Measurements from ENCODE around the gene WDR89. TPM values are rescaled to one million over a fixed set of nuclear protein-coding genes. Genes with fewer than 3 reads are reported as not detected.
"Not testable (repeated sequence)": the region's sequence is repeated elsewhere in the genome, so short reads cannot be mapped to it uniquely, and the experiment has no call there.

Gene WDR89
- total and polyA plus RNA-seq, 2 donors (not counting 1 experiment from before 2014, with no cell fraction given) = 5.9 to 19.0 TPM

DNA sequence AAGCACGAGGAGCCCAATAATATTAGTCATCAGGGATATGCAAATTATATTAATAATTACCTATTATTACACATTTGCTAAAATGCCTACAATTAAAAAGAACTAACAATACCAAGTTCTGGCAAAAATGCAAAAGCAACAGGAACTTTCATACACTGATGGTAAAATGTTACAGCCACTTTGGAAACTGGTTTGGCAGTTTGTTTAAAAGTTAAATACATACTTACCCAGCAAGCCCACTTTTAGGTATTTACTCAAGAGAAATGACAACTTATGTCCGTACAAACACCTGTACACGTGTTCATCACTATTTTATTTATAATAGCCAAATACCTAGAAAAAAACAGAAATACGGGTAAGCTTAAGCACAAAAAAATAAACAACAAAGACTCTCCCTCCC lies 17.0 kb downstream of the WDR89 start:
- POLR2A ChIA-PET = no interaction called here
- no peak overlapping the region for H3K4me3 Mint-ChIP-seq
- Histone ChIP-seq H3K4me1 (ENCODE audit: control insufficient read depth in 2 of 2, insufficient read depth in 2 of 2, low read length in 2 of 2) (no peaks in the 10 kb centered on the region), H3K79me2 (ENCODE audit: control insufficient read depth, insufficient read depth, low read length) (peaks cover 61% of the 10 kb centered on the region), H3K9me3 (ENCODE audit: control extremely low read depth in 1 of 3, control insufficient read depth in 2 of 3, insufficient read depth in 1 of 3, low read length in 2 of 3) (no peaks in the 10 kb centered on the region), H3K9ac (ENCODE audit: low read length) (no peak overlapping the region), H4K20me1 (ENCODE audit: control insufficient read depth, insufficient read depth, low read length, poor library complexity, severe bottlenecking) (peaks cover 9% of the 10 kb centered on the region), H3K27ac (ENCODE audit: low read length in 2 of 2) (no peak overlapping the region), H3K4me3 (ENCODE audit: control extremely low read depth in 1 of 5, extremely low read depth in 1 of 5, insufficient read depth in 1 of 5, low read depth in 2 of 5, low read length in 4 of 5) (no peak overlapping the region), H2AFZ (ENCODE audit: insufficient read depth, low read depth, low read length, poor library complexity, severe bottlenecking) (no peak overlapping the region), H3K4me2 (replicated peaks; ENCODE audit: low read depth, low read length, poor library complexity, severe bottlenecking) (no peak overlapping the region), H3K27me3 (replicated peaks in 1 of 4; ENCODE audit: control extremely low read depth in 1 of 4, control insufficient read depth in 3 of 4, insufficient read depth in 4 of 4, low read length in 3 of 4) (no peaks in the 10 kb centered on the region), H3K36me3 (replicated peaks in 1 of 2; ENCODE audit: control extremely low read depth in 1 of 2, control insufficient read depth in 1 of 2, extremely low read depth in 1 of 2, insufficient read depth in 2 of 2, low read length in 1 of 2) (peaks cover 0 to 28% of the 10 kb centered on the region in 2 experiments)
- intact Hi-C loops (cut with micrococcal nuclease) = no loop called here
- H3K27ac Mint-ChIP-seq = no peak overlapping the region
- CTCF ChIA-PET = interaction anchor here (0.5 kb wide), 1 partner anchor 40 kb away, joined by 3 read pairs; no protein-coding TSS in a partner anchor
- DNase-seq = no peak
- no peaks in the 10 kb centered on the region for H3K9me3 Mint-ChIP-seq (ENCODE audit: insufficient read depth)
- peaks cover 4% of the 10 kb centered on the region for H3K4me1 Mint-ChIP-seq
- no peaks in the 10 kb centered on the region for H3K27me3 Mint-ChIP-seq
- TF ChIP-seq, protein P1, sequence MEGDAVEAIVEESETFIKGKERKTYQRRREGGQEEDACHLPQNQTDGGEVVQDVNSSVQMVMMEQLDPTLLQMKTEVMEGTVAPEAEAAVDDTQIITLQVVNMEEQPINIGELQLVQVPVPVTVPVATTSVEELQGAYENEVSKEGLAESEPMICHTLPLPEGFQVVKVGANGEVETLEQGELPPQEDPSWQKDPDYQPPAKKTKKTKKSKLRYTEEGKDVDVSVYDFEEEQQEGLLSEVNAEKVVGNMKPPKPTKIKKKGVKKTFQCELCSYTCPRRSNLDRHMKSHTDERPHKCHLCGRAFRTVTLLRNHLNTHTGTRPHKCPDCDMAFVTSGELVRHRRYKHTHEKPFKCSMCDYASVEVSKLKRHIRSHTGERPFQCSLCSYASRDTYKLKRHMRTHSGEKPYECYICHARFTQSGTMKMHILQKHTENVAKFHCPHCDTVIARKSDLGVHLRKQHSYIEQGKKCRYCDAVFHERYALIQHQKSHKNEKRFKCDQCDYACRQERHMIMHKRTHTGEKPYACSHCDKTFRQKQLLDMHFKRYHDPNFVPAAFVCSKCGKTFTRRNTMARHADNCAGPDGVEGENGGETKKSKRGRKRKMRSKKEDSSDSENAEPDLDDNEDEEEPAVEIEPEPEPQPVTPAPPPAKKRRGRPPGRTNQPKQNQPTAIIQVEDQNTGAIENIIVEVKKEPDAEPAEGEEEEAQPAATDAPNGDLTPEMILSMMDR (IDR thresholded peaks at IDR 0.05) = no peak
- no peak for TF ChIP-seq EZH2 (IDR thresholded peaks at IDR 0.05; ENCODE audit: borderline replicate concordance, insufficient read depth, low read depth, low read length, poor library complexity, severe bottlenecking)
- WGBS (ENCODE audit: insufficient coverage) = 100% methylated on average over 2 of the region's 4 CpGs
- ATAC-seq (ENCODE audit: low read depth) = no peak

DNA sequence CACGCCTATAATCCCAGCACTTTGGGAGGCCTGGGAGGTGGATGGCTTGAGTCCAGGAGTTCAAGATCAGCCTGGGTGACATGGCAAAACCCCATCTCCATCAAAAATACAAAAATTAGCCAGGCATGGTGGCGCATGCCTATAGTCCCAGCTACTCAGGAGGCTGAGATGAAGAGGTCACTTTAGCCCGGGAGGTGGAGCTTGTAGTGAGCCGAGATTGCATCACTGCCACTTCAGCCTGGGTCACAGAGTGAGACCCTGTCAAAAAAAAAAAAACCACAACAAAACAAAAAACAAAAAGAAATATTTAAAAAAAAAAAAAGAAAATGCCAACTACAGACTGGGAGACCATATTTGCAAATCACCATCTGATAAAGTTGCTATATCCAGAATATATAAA lies 17.5 kb downstream of the WDR89 start:
- Histone ChIP-seq H2AFZ (ENCODE audit: insufficient read depth, low read depth, low read length, poor library complexity, severe bottlenecking) (no peak overlapping the region), H3K9me3 (ENCODE audit: control extremely low read depth in 1 of 3, control insufficient read depth in 2 of 3, insufficient read depth in 1 of 3, low read length in 2 of 3) (no peaks in the 10 kb centered on the region), H3K27ac (ENCODE audit: low read length in 2 of 2) (no peak overlapping the region), H3K36me3 (replicated peaks in 1 of 2; ENCODE audit: control extremely low read depth in 1 of 2, control insufficient read depth in 1 of 2, extremely low read depth in 1 of 2, insufficient read depth in 2 of 2, low read length in 1 of 2) (peaks cover 0 to 29% of the 10 kb centered on the region in 2 experiments), H3K9ac (ENCODE audit: low read length) (no peak overlapping the region), H3K79me2 (ENCODE audit: control insufficient read depth, insufficient read depth, low read length) (peaks cover 61% of the 10 kb centered on the region), H3K4me3 (ENCODE audit: control extremely low read depth in 1 of 5, extremely low read depth in 1 of 5, insufficient read depth in 1 of 5, low read depth in 2 of 5, low read length in 4 of 5) (no peak overlapping the region), H3K27me3 (replicated peaks in 1 of 4; ENCODE audit: control extremely low read depth in 1 of 4, control insufficient read depth in 3 of 4, insufficient read depth in 4 of 4, low read length in 3 of 4) (no peaks in the 10 kb centered on the region), H4K20me1 (ENCODE audit: control insufficient read depth, insufficient read depth, low read length, poor library complexity, severe bottlenecking) (peaks cover 12% of the 10 kb centered on the region), H3K4me1 (ENCODE audit: control insufficient read depth in 2 of 2, insufficient read depth in 2 of 2, low read length in 2 of 2) (no peaks in the 10 kb centered on the region), H3K4me2 (replicated peaks; ENCODE audit: low read depth, low read length, poor library complexity, severe bottlenecking) (no peak overlapping the region)
- H3K27me3 Mint-ChIP-seq = no peaks in the 10 kb centered on the region
- CTCF ChIA-PET = interaction anchor here (0.8 kb wide), 1 partner anchor 755 kb away, joined by 3 read pairs; no protein-coding TSS in a partner anchor
- ATAC-seq (ENCODE audit: low read depth) = no peak
- H3K4me3 Mint-ChIP-seq = no peak overlapping the region
- TF ChIP-seq, protein P1 (IDR thresholded peaks at IDR 0.05) = no peak
- no peak for TF ChIP-seq EZH2 (IDR thresholded peaks at IDR 0.05; ENCODE audit: borderline replicate concordance, insufficient read depth, low read depth, low read length, poor library complexity, severe bottlenecking)
- H3K9me3 Mint-ChIP-seq (ENCODE audit: insufficient read depth) = no peaks in the 10 kb centered on the region
- intact Hi-C loops (cut with micrococcal nuclease) = no loop called here
- peaks cover 4% of the 10 kb centered on the region for H3K4me1 Mint-ChIP-seq
- 100% methylated on average over 1 of the region's 4 CpGs for WGBS (ENCODE audit: insufficient coverage)
- POLR2A ChIA-PET = no interaction called here
- no peak for DNase-seq
- no peak overlapping the region for H3K27ac Mint-ChIP-seq

DNA sequence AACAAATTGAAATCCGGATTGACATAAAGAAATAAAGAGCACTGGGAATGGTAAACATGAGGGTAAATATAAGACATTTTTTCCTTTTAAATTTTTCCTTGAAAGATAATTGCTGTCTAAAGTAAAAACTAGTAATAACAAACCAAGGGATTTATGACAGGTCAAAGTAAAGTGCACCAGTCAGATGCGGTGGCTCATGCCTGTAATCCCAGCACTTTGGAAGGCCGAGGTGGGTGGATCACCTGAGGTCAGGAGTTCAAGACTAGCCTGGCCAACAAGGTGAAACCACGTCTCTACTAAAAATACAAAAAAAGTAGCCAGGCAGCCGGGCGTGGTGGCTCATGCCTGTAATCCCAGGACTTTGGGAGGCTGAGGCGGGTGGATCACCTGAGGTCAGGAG lies 19.7 kb downstream of the WDR89 start:
- H3K4me1 ChIP-seq (ENCODE audit: control insufficient read depth in 2 of 2, insufficient read depth in 2 of 2, low read length in 2 of 2); H3K9me3 ChIP-seq (ENCODE audit: control extremely low read depth in 1 of 3, control insufficient read depth in 2 of 3, insufficient read depth in 1 of 3, low read length in 2 of 3); intact Hi-C loops (cut with micrococcal nuclease); H3K9ac ChIP-seq (ENCODE audit: low read length); H3K4me3 Mint-ChIP-seq; ATAC-seq (ENCODE audit: low read depth); H3K4me1 Mint-ChIP-seq; H3K27ac Mint-ChIP-seq; CTCF ChIA-PET; H3K27ac ChIP-seq (ENCODE audit: low read length in 2 of 2); H2AFZ ChIP-seq (ENCODE audit: insufficient read depth, low read depth, low read length, poor library complexity, severe bottlenecking); H3K4me2 ChIP-seq (replicated peaks; ENCODE audit: low read depth, low read length, poor library complexity, severe bottlenecking); H3K9me3 Mint-ChIP-seq (ENCODE audit: insufficient read depth); H3K4me3 ChIP-seq (ENCODE audit: control extremely low read depth in 1 of 5, extremely low read depth in 1 of 5, insufficient read depth in 1 of 5, low read depth in 2 of 5, low read length in 4 of 5); H3K27me3 ChIP-seq (replicated peaks in 1 of 4; ENCODE audit: control extremely low read depth in 1 of 4, control insufficient read depth in 3 of 4, insufficient read depth in 4 of 4, low read length in 3 of 4); H3K27me3 Mint-ChIP-seq; DNase-seq; POLR2A ChIA-PET: not testable (repeated sequence)
- Histone ChIP-seq H3K79me2 (ENCODE audit: control insufficient read depth, insufficient read depth, low read length) (peaks cover 65% of the 10 kb centered on the region), H3K36me3 (replicated peaks in 1 of 2; ENCODE audit: control extremely low read depth in 1 of 2, control insufficient read depth in 1 of 2, extremely low read depth in 1 of 2, insufficient read depth in 2 of 2, low read length in 1 of 2) (peaks cover 0 to 38% of the 10 kb centered on the region in 2 experiments), H4K20me1 (ENCODE audit: control insufficient read depth, insufficient read depth, low read length, poor library complexity, severe bottlenecking) (peaks cover 19% of the 10 kb centered on the region)
- WGBS (ENCODE audit: insufficient coverage) = 94% methylated on average over 6 of the region's 7 CpGs
